Stimulated activated CD4-positive, alpha-beta T cell treated with anti-CD3 and anti-CD28 coated beads, Interleukin-12 subunit alpha, Interleukin-12 subunit beta, amount 100 ng/mL, for 48 hours (primary cell): ENCODE results near the gene TIMP2.
"Not testable (repeated sequence)": the region's sequence is repeated elsewhere in the genome, so short reads cannot be mapped to it uniquely, and the experiment has no call there.

Source experiments
- DNase-seq, 3 donors: peaks; one replicate each; pipeline ENCODE4 v3.0.0-alpha.2; 2020; ENCODE audit warnings: low read depth in 2 of 3, low spot score in 1 of 3

TIMP2 gene

GRCh38 chr17:78908426-78908825 lies 16.8 kb downstream of the TIMP2 start:
- no peak for DNase-seq

- no peak for DNase-seq
These were observed 19.6 kb downstream of the TIMP2 start for GRCh38 chr17:78905541-78905940.

- no peak for DNase-seq
These were observed 20.1 kb downstream of the TIMP2 start for GRCh38 chr17:78905116-78905515.

- DNase-seq, result no peak
These were observed 20.8 kb downstream of the TIMP2 start for GRCh38 chr17:78904371-78904770.

GRCh38 chr17:78903101-78903779 lies 21.9 kb downstream of the TIMP2 start, which contains the start of gene CEP295NL:
Gene CEP295NL, minus strand, starts transcription at chr17:78903201. Its CDS starts 1,373 bp downstream, at chr17:78901828.
- DNase-seq, result peak in 1 of 3 donors; percentile 23

- DNase-seq, result not testable (repeated sequence)
These were observed 23.0 kb downstream of the TIMP2 start for GRCh38 chr17:78902231-78902630.

GRCh38 chr17:78901806-78902205 lies 23.4 kb downstream of the TIMP2 start:
- no peak for DNase-seq

- DNase-seq, result no peak
These were observed 24.4 kb downstream of the TIMP2 start for GRCh38 chr17:78900816-78901215.

GRCh38 chr17:78899361-78900260 lies 25.6 kb downstream of the TIMP2 start:
- no peak for DNase-seq

- DNase-seq, result no peak
These were observed 26.2 kb downstream of the TIMP2 start for GRCh38 chr17:78898947-78899346.

- DNase-seq, result no peak
These were observed 26.9 kb downstream of the TIMP2 start for GRCh38 chr17:78898075-78898836.

- DNase-seq, result no peak
These were observed 27.5 kb downstream of the TIMP2 start for GRCh38 chr17:78897664-78898047.

GRCh38 chr17:78896834-78897663 lies 28.1 kb downstream of the TIMP2 start:
- no peak for DNase-seq

GRCh38 chr17:78896091-78896833 lies 28.9 kb downstream of the TIMP2 start:
- DNase-seq, result no peak

- DNase-seq, result no peak
These were observed 29.9 kb downstream of the TIMP2 start for GRCh38 chr17:78895322-78895721.

- no peak for DNase-seq
These were observed 31.5 kb downstream of the TIMP2 start for GRCh38 chr17:78893684-78894083.

- DNase-seq, result no peak
These were observed 32.2 kb downstream of the TIMP2 start for GRCh38 chr17:78892936-78893379.

- no peak for DNase-seq
These were observed 32.7 kb downstream of the TIMP2 start for GRCh38 chr17:78892520-78892919.

- no peak for DNase-seq
These were observed 33.1 kb downstream of the TIMP2 start for GRCh38 chr17:78892062-78892456.
